GM12873 (cell line): Measurements from ENCODE around the gene CDK2.

ENCODE experiments used
- CTCF ChIP-seq: IDR thresholded peaks from 2 replicates; pipeline ENCODE4 v1.5.1; 2012; ENCODE audit warnings: low read depth, mild to moderate bottlenecking, moderate library complexity, low read length, control low read depth; ENCODE audit not compliant: insufficient read depth; ENCODE audit errors: missing control alignments

CDK2 gene

DNA sequence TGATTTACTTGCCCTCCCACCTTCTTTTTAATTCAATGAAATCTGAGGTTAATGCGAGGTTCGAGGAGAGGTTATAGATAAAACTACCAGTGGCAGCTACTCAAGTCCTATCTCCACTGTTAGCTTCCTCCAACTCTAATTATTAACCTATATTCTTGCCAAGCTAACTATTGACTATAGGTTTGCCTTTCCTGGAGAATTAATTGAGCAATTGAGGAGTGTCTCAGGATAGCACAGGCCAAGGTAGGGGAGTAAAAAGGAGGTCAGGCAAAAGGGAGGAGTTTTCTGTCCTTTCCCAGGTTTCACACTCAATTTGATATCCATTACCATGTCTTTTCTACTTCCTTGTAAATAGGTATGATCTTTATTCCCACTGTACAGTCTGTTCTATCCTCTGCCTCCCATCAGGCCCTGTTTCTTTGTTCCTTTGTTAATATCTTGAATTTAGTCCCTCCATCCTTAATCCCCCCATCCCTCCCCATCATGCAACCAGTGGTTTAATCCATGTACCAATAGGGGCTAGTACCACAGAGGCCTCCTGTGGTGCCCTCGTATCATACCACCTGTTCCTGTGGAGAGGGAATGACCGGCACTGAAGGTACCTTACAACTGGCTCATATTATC, 26.7 kb downstream of the CDK2 start:
- TF ChIP-seq CTCF: no peak

DNA sequence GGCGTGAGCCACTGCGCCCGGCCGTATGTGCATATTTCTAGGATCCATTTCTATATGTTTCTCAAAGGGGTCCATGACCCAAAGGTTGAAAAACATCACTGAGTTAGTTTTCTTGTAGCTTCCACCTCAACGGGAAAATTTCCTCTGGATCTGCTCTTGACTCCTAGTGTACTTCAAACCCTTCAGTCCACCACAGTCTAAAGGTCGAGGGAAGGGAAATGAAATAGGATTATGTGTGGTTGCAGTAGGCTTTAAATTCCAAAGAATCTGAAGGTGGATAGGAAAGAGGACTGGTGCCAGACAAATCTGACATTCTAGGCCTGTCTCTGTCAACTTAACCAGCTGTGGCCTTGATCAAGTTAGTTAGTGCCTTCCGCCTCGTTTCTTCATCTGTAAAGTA, 28.7 kb downstream of the CDK2 start:
- TF ChIP-seq CTCF: no peak

GRCh38 chr12:55996201-55996714, 29.6 kb downstream of the CDK2 start:
- TF ChIP-seq CTCF: peak; percentile 79

- no peak for TF ChIP-seq CTCF
Observed at GRCh38 chr12:55996715-55997534, 30.3 kb downstream of the CDK2 start, which contains the start of gene SUOX. TSS of gene SUOX (plus strand) at chr12:55997276. CDS start at chr12:56002222, 4,946 bp downstream.

GRCh38 chr12:55997535-55997859, 30.9 kb downstream of the CDK2 start:
- TF ChIP-seq CTCF: no peak

- no peak for TF ChIP-seq CTCF
Observed at GRCh38 chr12:56001487-56002100, 35.0 kb downstream of the CDK2 start.

- TF ChIP-seq CTCF: no peak
Observed at GRCh38 chr12:56004211-56004610, 37.6 kb downstream of the CDK2 start.
